ENCODE measurements around the gene DCDC2B.

Gene DCDC2B

GRCh38 chr1:32221980-32222755 is 13.3 kb downstream of the DCDC2B start, which contains the start of the genes EIF3I and TMEM234:
EIF3I (plus strand) TSS chr1:32222407; CDS start chr1:32222442, 35 bp downstream.
TMEM234 (minus strand) TSS chr1:32222353; CDS start chr1:32222322, 31 bp downstream.
- H3K9me3 ChIP-seq (ENCODE audit: control insufficient read depth in 1 of 2, low read length in 2 of 2): no peaks in the 10 kb centered on the region
- peak within 1 kb of the TSS; percentile 86 for H3K27ac ChIP-seq (ENCODE audit: low read depth, low read length)
- no peaks in the 10 kb centered on the region for H3K27me3 ChIP-seq (ENCODE audit: control insufficient read depth in 1 of 2, insufficient read depth in 2 of 2, low read length in 2 of 2)
- peaks cover 23 to 28% of the 10 kb centered on the region in 2 donors for H3K4me1 ChIP-seq (ENCODE audit: control insufficient read depth in 1 of 2, insufficient read depth in 2 of 2, low read length in 2 of 2)
- H3K4me3 ChIP-seq (ENCODE audit: low read depth in 1 of 2, low read length in 2 of 2): peak within 1 kb of the TSS; percentile 97 to 99
- H3K36me3 ChIP-seq (ENCODE audit: control insufficient read depth in 1 of 2, insufficient read depth in 2 of 2, low read length in 2 of 2): peaks cover 19 to 41% of the 10 kb centered on the region in 2 donors
- peak within 1 kb of the TSS; percentile 96 to 98 for H3K9ac ChIP-seq (ENCODE audit: low read depth in 1 of 2, low read length in 2 of 2)

GRCh38 chr1:32223683-32224082 is 14.8 kb downstream of the DCDC2B start:
- Histone ChIP-seq H3K36me3 (ENCODE audit: control insufficient read depth in 1 of 2, insufficient read depth in 2 of 2, low read length in 2 of 2) (peaks cover 29 to 50% of the 10 kb centered on the region in 2 donors), H3K27me3 (ENCODE audit: control insufficient read depth in 1 of 2, insufficient read depth in 2 of 2, low read length in 2 of 2) (no peaks in the 10 kb centered on the region), H3K4me1 (ENCODE audit: control insufficient read depth in 1 of 2, insufficient read depth in 2 of 2, low read length in 2 of 2) (peaks cover 23 to 28% of the 10 kb centered on the region in 2 donors), H3K4me3 (ENCODE audit: low read depth in 1 of 2, low read length in 2 of 2) (no peak overlapping the region), H3K9ac (ENCODE audit: low read depth in 1 of 2, low read length in 2 of 2) (peak overlapping the region in 1 of 2 donors; percentile 46), H3K9me3 (ENCODE audit: control insufficient read depth in 1 of 2, low read length in 2 of 2) (no peaks in the 10 kb centered on the region), H3K27ac (ENCODE audit: low read depth, low read length) (no peak overlapping the region)

GRCh38 chr1:32224285-32224684 is 15.4 kb downstream of the DCDC2B start:
- peaks cover 32 to 54% of the 10 kb centered on the region in 2 donors for H3K36me3 ChIP-seq (ENCODE audit: control insufficient read depth in 1 of 2, insufficient read depth in 2 of 2, low read length in 2 of 2)
- H3K27me3 ChIP-seq (ENCODE audit: control insufficient read depth in 1 of 2, insufficient read depth in 2 of 2, low read length in 2 of 2): no peaks in the 10 kb centered on the region
- no peaks in the 10 kb centered on the region for H3K9me3 ChIP-seq (ENCODE audit: control insufficient read depth in 1 of 2, low read length in 2 of 2)
- H3K4me3 ChIP-seq (ENCODE audit: low read depth in 1 of 2, low read length in 2 of 2): no peak overlapping the region
- peaks cover 23 to 28% of the 10 kb centered on the region in 2 donors for H3K4me1 ChIP-seq (ENCODE audit: control insufficient read depth in 1 of 2, insufficient read depth in 2 of 2, low read length in 2 of 2)
- H3K27ac ChIP-seq (ENCODE audit: low read depth, low read length): no peak overlapping the region
- H3K9ac ChIP-seq (ENCODE audit: low read depth in 1 of 2, low read length in 2 of 2): peak overlapping the region in 1 of 2 donors; percentile 46

GRCh38 chr1:32228771-32229170 is 19.9 kb downstream of the DCDC2B start:
- Histone ChIP-seq H3K27me3 (ENCODE audit: control insufficient read depth in 1 of 2, insufficient read depth in 2 of 2, low read length in 2 of 2) (no peaks in the 10 kb centered on the region), H3K36me3 (ENCODE audit: control insufficient read depth in 1 of 2, insufficient read depth in 2 of 2, low read length in 2 of 2) (peaks cover 33 to 68% of the 10 kb centered on the region in 2 donors)

GRCh38 chr1:32231843-32232432 is 23.0 kb downstream of the DCDC2B start:
- H3K27ac ChIP-seq (ENCODE audit: low read depth, low read length): no peak overlapping the region
- no peak overlapping the region for H3K4me3 ChIP-seq (ENCODE audit: low read depth in 1 of 2, low read length in 2 of 2)
- H3K27me3 ChIP-seq (ENCODE audit: control insufficient read depth in 1 of 2, insufficient read depth in 2 of 2, low read length in 2 of 2): no peaks in the 10 kb centered on the region
- peaks cover 21 to 44% of the 10 kb centered on the region in 2 donors for H3K36me3 ChIP-seq (ENCODE audit: control insufficient read depth in 1 of 2, insufficient read depth in 2 of 2, low read length in 2 of 2)
- H3K9me3 ChIP-seq (ENCODE audit: control insufficient read depth in 1 of 2, low read length in 2 of 2): no peaks in the 10 kb centered on the region
- no peak overlapping the region for H3K9ac ChIP-seq (ENCODE audit: low read depth in 1 of 2, low read length in 2 of 2)
- H3K4me1 ChIP-seq (ENCODE audit: control insufficient read depth in 1 of 2, insufficient read depth in 2 of 2, low read length in 2 of 2): no peaks in the 10 kb centered on the region

More at GRCh38 chr1:32228771-32229170, 19.9 kb downstream of the DCDC2B start:
- H3K27ac ChIP-seq (ENCODE audit: low read depth, low read length): no peak overlapping the region
- H3K9ac ChIP-seq (ENCODE audit: low read depth in 1 of 2, low read length in 2 of 2): no peak overlapping the region
- peaks cover 1 to 4% of the 10 kb centered on the region in 2 donors for H3K4me1 ChIP-seq (ENCODE audit: control insufficient read depth in 1 of 2, insufficient read depth in 2 of 2, low read length in 2 of 2)
- H3K4me3 ChIP-seq (ENCODE audit: low read depth in 1 of 2, low read length in 2 of 2): no peak overlapping the region
- no peaks in the 10 kb centered on the region for H3K9me3 ChIP-seq (ENCODE audit: control insufficient read depth in 1 of 2, low read length in 2 of 2)

- H3K36me3 ChIP-seq (ENCODE audit: control insufficient read depth in 1 of 2, insufficient read depth in 2 of 2, low read length in 2 of 2): peaks cover 19 to 36% of the 10 kb centered on the region in 2 donors
- H3K4me3 ChIP-seq (ENCODE audit: low read depth in 1 of 2, low read length in 2 of 2): no peak overlapping the region
- H3K4me1 ChIP-seq (ENCODE audit: control insufficient read depth in 1 of 2, insufficient read depth in 2 of 2, low read length in 2 of 2): no peaks in the 10 kb centered on the region
- H3K9me3 ChIP-seq (ENCODE audit: control insufficient read depth in 1 of 2, low read length in 2 of 2): no peaks in the 10 kb centered on the region
- no peak overlapping the region for H3K9ac ChIP-seq (ENCODE audit: low read depth in 1 of 2, low read length in 2 of 2)
- H3K27me3 ChIP-seq (ENCODE audit: control insufficient read depth in 1 of 2, insufficient read depth in 2 of 2, low read length in 2 of 2): no peaks in the 10 kb centered on the region
- H3K27ac ChIP-seq (ENCODE audit: low read depth, low read length): no peak overlapping the region
Observed at GRCh38 chr1:32232558-32233304, 23.8 kb downstream of the DCDC2B start.

- H3K27ac ChIP-seq (ENCODE audit: low read depth, low read length): no peak overlapping the region
- H3K36me3 ChIP-seq (ENCODE audit: control insufficient read depth in 1 of 2, insufficient read depth in 2 of 2, low read length in 2 of 2): peaks cover 8 to 22% of the 10 kb centered on the region in 2 donors
- no peak overlapping the region for H3K4me3 ChIP-seq (ENCODE audit: low read depth in 1 of 2, low read length in 2 of 2)
- H3K4me1 ChIP-seq (ENCODE audit: control insufficient read depth in 1 of 2, insufficient read depth in 2 of 2, low read length in 2 of 2): peaks cover 0 to 3% of the 10 kb centered on the region in 2 donors
- no peak overlapping the region for H3K9ac ChIP-seq (ENCODE audit: low read depth in 1 of 2, low read length in 2 of 2)
- no peaks in the 10 kb centered on the region for H3K9me3 ChIP-seq (ENCODE audit: control insufficient read depth in 1 of 2, low read length in 2 of 2)
- H3K27me3 ChIP-seq (ENCODE audit: control insufficient read depth in 1 of 2, insufficient read depth in 2 of 2, low read length in 2 of 2): no peaks in the 10 kb centered on the region
Observed at GRCh38 chr1:32234792-32235191, 25.9 kb downstream of the DCDC2B start.

GRCh38 chr1:32239337-32239736 is 30.4 kb downstream of the DCDC2B start:
- Histone ChIP-seq H3K9me3 (ENCODE audit: control insufficient read depth in 1 of 2, low read length in 2 of 2) (no peaks in the 10 kb centered on the region), H3K4me1 (ENCODE audit: control insufficient read depth in 1 of 2, insufficient read depth in 2 of 2, low read length in 2 of 2) (peaks cover 0 to 24% of the 10 kb centered on the region in 2 donors), H3K36me3 (ENCODE audit: control insufficient read depth in 1 of 2, insufficient read depth in 2 of 2, low read length in 2 of 2) (no peaks in the 10 kb centered on the region), H3K27me3 (ENCODE audit: control insufficient read depth in 1 of 2, insufficient read depth in 2 of 2, low read length in 2 of 2) (no peaks in the 10 kb centered on the region), H3K4me3 (ENCODE audit: low read depth in 1 of 2, low read length in 2 of 2) (peak overlapping the region in 1 of 2 donors; percentile 71), H3K27ac (ENCODE audit: low read depth, low read length) (no peak overlapping the region), H3K9ac (ENCODE audit: low read depth in 1 of 2, low read length in 2 of 2) (no peak overlapping the region)

GRCh38 chr1:32239790-32240139 is 30.9 kb downstream of the DCDC2B start:
- Histone ChIP-seq H3K4me3 (ENCODE audit: low read depth in 1 of 2, low read length in 2 of 2) (peak overlapping the region; percentile 71 to 86), H3K9me3 (ENCODE audit: control insufficient read depth in 1 of 2, low read length in 2 of 2) (no peaks in the 10 kb centered on the region), H3K27ac (ENCODE audit: low read depth, low read length) (peak overlapping the region; percentile 32), H3K36me3 (ENCODE audit: control insufficient read depth in 1 of 2, insufficient read depth in 2 of 2, low read length in 2 of 2) (no peaks in the 10 kb centered on the region), H3K4me1 (ENCODE audit: control insufficient read depth in 1 of 2, insufficient read depth in 2 of 2, low read length in 2 of 2) (peaks cover 0 to 24% of the 10 kb centered on the region in 2 donors), H3K9ac (ENCODE audit: low read depth in 1 of 2, low read length in 2 of 2) (peak overlapping the region; percentile 59 to 64), H3K27me3 (ENCODE audit: control insufficient read depth in 1 of 2, insufficient read depth in 2 of 2, low read length in 2 of 2) (no peaks in the 10 kb centered on the region)

Data from duodenal mucosa (tissue), 2 donors.